H1 (cell line): ENCODE measurements around the gene DLG1. TPM values are rescaled to one million over a fixed set of nuclear protein-coding genes. Genes with fewer than 3 reads are reported as not detected.

Experiments used
- CTCF ChIA-PET: fragments of 300-600 bp; sonication (Branson Sonifier 250); formaldehyde crosslinking; loops from one replicate; lab custom pipeline; 2021; ENCODE audit not compliant: partially characterized antibody; lab: Charles Lee
- POLR2A ChIA-PET: fragments of 300-600 bp; sonication (Branson Sonifier 250); formaldehyde crosslinking; loops from one replicate; lab custom pipeline; 2021; ENCODE audit warnings: inconsistent platforms; ENCODE audit not compliant: partially characterized antibody; lab: Charles Lee
- DNase-seq, 2 experiments: peaks; one replicate each; pipeline versions ENCODE4 v3.0.0 to v3.0.0-alpha.2; 2010 to 2022; ENCODE audit warnings: low spot score in 2 of 2, low read depth in 1 of 2, mixed read lengths in 1 of 2
- FAIRE-seq: peaks from 2 replicates; lab custom pipeline; 2011; peaks lifted over from hg19 to GRCh38; lab: Jason Lieb, UNC
- H2AFZ ChIP-seq: 2 replicates; pipeline ENCODE4 v1.8.1; 2012; ENCODE audit warnings: low read length, inconsistent platforms
- H2AK5ac ChIP-seq: 2 replicates; pipeline ENCODE4 v1.6.1; 2013; ENCODE audit warnings: low read depth, low read length
- H2BK120ac ChIP-seq: replicated peaks from 2 replicates; pipeline ENCODE3; 2013; ENCODE audit warnings: low read depth, low read length, inconsistent platforms
- H2BK12ac ChIP-seq: 2 replicates; pipeline ENCODE4 v1.6.1; 2013; ENCODE audit warnings: low read depth, low read length
- H2BK15ac ChIP-seq: 2 replicates; pipeline ENCODE4 v1.6.1; 2013; ENCODE audit warnings: low read length
- H2BK20ac ChIP-seq: 2 replicates; pipeline ENCODE4 v1.6.1; 2013; ENCODE audit warnings: low read length
- H2BK5ac ChIP-seq: 2 replicates; pipeline ENCODE4 v1.6.1; 2013; ENCODE audit warnings: low read depth, low read length
- H3K14ac ChIP-seq: 2 replicates; pipeline ENCODE4 v1.6.1; 2013; ENCODE audit warnings: inconsistent platforms; ENCODE audit not compliant: insufficient read length
- H3K18ac ChIP-seq: 2 replicates; pipeline ENCODE4 v1.6.1; 2013; ENCODE audit warnings: low read length; ENCODE audit errors: extremely low read depth
- H3K23ac ChIP-seq: 2 replicates; pipeline ENCODE4 v1.6.1; 2013; ENCODE audit warnings: inconsistent platforms; ENCODE audit not compliant: insufficient read length
- H3K23me2 ChIP-seq: 2 replicates; pipeline ENCODE4 v1.6.1; 2013; ENCODE audit warnings: low read depth, low read length
- H3K27ac ChIP-seq: 2 replicates; pipeline ENCODE4 v1.6.1; 2011; ENCODE audit warnings: low read depth, low read length, inconsistent platforms
- H3K27me3 ChIP-seq, 4 experiments: replicated peaks in 1 of 4; 1 replicate in 1 of 4; 2 replicates in 3 of 4; pipeline versions ENCODE4 v1.6.1 to v1.8.1; 2011 to 2013; ENCODE audit warnings: low read length in 3 of 4, mild to moderate bottlenecking in 3 of 4, inconsistent platforms in 2 of 4, mixed read lengths in 2 of 4, moderate library complexity in 1 of 4; ENCODE audit not compliant: control insufficient read depth in 3 of 4, insufficient read depth in 3 of 4; ENCODE audit errors: extremely low read depth in 1 of 4
- H3K36me3 ChIP-seq, 4 experiments: 2 replicates each; pipeline versions ENCODE4 v1.6.1 to v1.8.1; 2011 to 2013; ENCODE audit warnings: mild to moderate bottlenecking in 4 of 4, low read length in 3 of 4, moderate library complexity in 2 of 4, control low read depth in 1 of 4, inconsistent platforms in 1 of 4; ENCODE audit not compliant: insufficient read depth in 4 of 4, control insufficient read depth in 2 of 4
- H3K4ac ChIP-seq: replicated peaks from 2 replicates; pipeline ENCODE3; 2013; ENCODE audit warnings: low read length, low read depth, mixed read lengths, inconsistent platforms; ENCODE audit not compliant: insufficient read length
- H3K4me1 ChIP-seq, 4 experiments: replicated peaks in 1 of 4; 1 replicate in 1 of 4; 2 replicates in 3 of 4; pipeline versions ENCODE4 v1.6.1 to v1.8.1; 2011 to 2013; ENCODE audit warnings: low read length in 3 of 4, inconsistent platforms in 2 of 4, mixed read lengths in 1 of 4; ENCODE audit not compliant: insufficient read depth in 4 of 4, control insufficient read depth in 3 of 4
- H3K4me2 ChIP-seq, 2 experiments: 2 replicates each; pipeline versions ENCODE4 v1.6.1 to v1.8.1; 2011 to 2013; ENCODE audit warnings: low read depth in 2 of 2, low read length in 2 of 2, control low read depth in 1 of 2, inconsistent platforms in 1 of 2, mild to moderate bottlenecking in 1 of 2; ENCODE audit not compliant: insufficient read depth in 1 of 2
- H3K4me3 ChIP-seq, 4 experiments: fragments of 200-600, 300-600 bp in 1 of 4; sonication (generic), shearing (Covaris generic), sonication (Bioruptor Twin) in 1 of 4; 2 replicates each; pipeline versions ENCODE4 v1.5.1 to v1.8.1; 2011 to 2016; ENCODE audit warnings: low read length in 4 of 4, low read depth in 3 of 4, control low read depth in 2 of 4, inconsistent platforms in 2 of 4, mild to moderate bottlenecking in 2 of 4, mixed read lengths in 1 of 4, moderate library complexity in 1 of 4; ENCODE audit not compliant: insufficient read depth in 2 of 4; ENCODE audit errors: extremely low read depth in 1 of 4
- H3K56ac ChIP-seq: replicated peaks from 2 replicates; pipeline ENCODE3; 2013; ENCODE audit warnings: low read depth, mild to moderate bottlenecking, mixed read lengths, low read length, inconsistent platforms; ENCODE audit not compliant: insufficient read length
- H3K79me1 ChIP-seq: 2 replicates; pipeline ENCODE4 v1.6.1; 2013; ENCODE audit warnings: low read depth, low read length, control low read depth
- H3K79me2 ChIP-seq, 2 experiments: 2 replicates each; pipeline versions ENCODE4 v1.6.1 to v1.8.1; 2012 to 2013; ENCODE audit warnings: low read length in 2 of 2, mild to moderate bottlenecking in 2 of 2, inconsistent platforms in 1 of 2; ENCODE audit not compliant: insufficient read depth in 2 of 2, control insufficient read depth in 1 of 2
- H3K9ac ChIP-seq, 4 experiments: replicated peaks in 1 of 4; 1 replicate in 1 of 4; 2 replicates in 3 of 4; pipeline versions ENCODE4 v1.6.1 to v1.8.1; 2011 to 2013; ENCODE audit warnings: low read depth in 3 of 4, low read length in 3 of 4, control low read depth in 2 of 4, mild to moderate bottlenecking in 2 of 4, moderate library complexity in 2 of 4, inconsistent platforms in 1 of 4; ENCODE audit errors: extremely low read depth in 1 of 4
- H3K9me3 ChIP-seq, 2 experiments: 2 replicates each; pipeline versions ENCODE4 v1.6.1 to v1.8.1; 2012 to 2013; ENCODE audit warnings: mild to moderate bottlenecking in 2 of 2, moderate library complexity in 2 of 2, control low read depth in 1 of 2, inconsistent platforms in 1 of 2, low read depth in 1 of 2, low read length in 1 of 2, mixed read lengths in 1 of 2; ENCODE audit not compliant: insufficient read depth in 2 of 2
- H4K20me1 ChIP-seq, 2 experiments: replicated peaks in 1 of 2; 2 replicates each; pipeline versions ENCODE3 to v1.8.1; 2011 to 2013; ENCODE audit warnings: inconsistent platforms in 2 of 2, low read length in 2 of 2, mild to moderate bottlenecking in 1 of 2; ENCODE audit not compliant: insufficient read depth in 2 of 2, control insufficient read depth in 1 of 2
- H4K5ac ChIP-seq: 2 replicates; pipeline ENCODE4 v1.6.1; 2013; ENCODE audit warnings: low read length, low read depth, mixed read lengths, inconsistent platforms; ENCODE audit not compliant: insufficient read length
- H4K8ac ChIP-seq: 2 replicates; pipeline ENCODE4 v1.8.0; 2013; ENCODE audit warnings: mild to moderate bottlenecking, moderate library complexity, low read length, inconsistent platforms; ENCODE audit not compliant: insufficient read depth; ENCODE audit errors: extremely low read depth
- H4K91ac ChIP-seq: replicated peaks from 2 replicates; pipeline ENCODE3; 2013; ENCODE audit warnings: low read length, mixed read lengths, inconsistent platforms; ENCODE audit not compliant: insufficient read length
- CREB1 ChIP-seq: IDR thresholded peaks from 2 replicates; pipeline ENCODE4 v1.6.1; 2012; ENCODE audit warnings: inconsistent platforms
- MAX ChIP-seq: IDR thresholded peaks from 2 replicates; pipeline ENCODE4 v1.6.1; 2012; ENCODE audit warnings: inconsistent platforms
- POLR2A ChIP-seq, 2 experiments: IDR thresholded peaks; 1 replicate in 1 of 2; 2 replicates in 1 of 2; pipeline ENCODE4 v1.6.1; 2011; ENCODE audit warnings: low read depth in 2 of 2, low read length in 2 of 2, mild to moderate bottlenecking in 2 of 2; ENCODE audit errors: control extremely low read depth in 1 of 2
- SP4 ChIP-seq: IDR thresholded peaks from 2 replicates; pipeline ENCODE4 v1.6.1; 2012; ENCODE audit warnings: low read length, inconsistent platforms
- WGBS, 2 experiments: shearing (Covaris generic) in 1 of 2; methylation state at CpG; one replicate each; pipeline versions ENCODE4 v1.1.6 to v1.1.7; 2013 to 2015; ENCODE audit warnings: low lambda C conversion rate in 2 of 2, mixed read lengths in 2 of 2, inconsistent platforms in 1 of 2, low coverage in 1 of 2, missing lambda C conversion rate in 1 of 2; ENCODE audit not compliant: insufficient replicate concordance in 2 of 2, insufficient coverage in 1 of 2, insufficient read length in 1 of 2; ENCODE audit errors: extremely low coverage in 1 of 2, missing lambda C conversion rate in 1 of 2; 5-methylcytosine and 5-hydroxymethylcytosine counted together
- polyA plus RNA-seq, 7 experiments: library from polyadenylated mRNA; depleted of rRNA in 3 of 7; stranded (reverse) in 5 of 7; unstranded in 2 of 7; fragments of >200 nt in 5 of 7; fragments of 200-250 nt in 2 of 7; gene quantifications; 1 replicate in 5 of 7; 2 replicates in 1 of 7; 4 replicates in 1 of 7; pipeline versions ENCODE4 v1.2.1 to v1.2.3, GENCODE V29; 2011 to 2013; ENCODE audit warnings: missing spikeins in 2 of 7, mixed read lengths in 2 of 7
- total RNA-seq: library from RNA; stranded (reverse); fragmentation: NEBNext Ultra II Directional; extraction: Animal tissue kit (Norgen Biotek cat#: 25700); gene quantifications from 2 replicates; pipeline ENCODE4 v1.2.1, GENCODE V29; 2021

Gene DLG1
- total and polyA plus RNA-seq, 2 of the 8 experiments (the other 6 are each of a cell fraction or from before 2014, with no cell fraction given), result 13.4 to 78.8 TPM

- DNase-seq, result no peak
- H3K23me2 ChIP-seq, result no peaks in the 10 kb centered on the region
- no peak for FAIRE-seq
- no peaks in the 10 kb centered on the region for H3K9me3 ChIP-seq
- no peak overlapping the region for H2BK20ac ChIP-seq
- H3K4me3 ChIP-seq, result no peak overlapping the region
- H3K18ac ChIP-seq, result no peak overlapping the region
- no peak overlapping the region for H2BK12ac ChIP-seq
- no peaks in the 10 kb centered on the region for H3K79me1 ChIP-seq
- H3K79me2 ChIP-seq, result no peaks in the 10 kb centered on the region
- no peaks in the 10 kb centered on the region for H3K4me1 ChIP-seq
- peaks cover 2 to 5% (median 3%) of the 10 kb centered on the region in 4 experiments; a peak in 4 of 8 replicates for H3K36me3 ChIP-seq
- H2AFZ ChIP-seq, result no peak overlapping the region
- H2BK120ac ChIP-seq, result no peak overlapping the region
- no peak overlapping the region for H3K4ac ChIP-seq
- POLR2A ChIA-PET, result no interaction called here
- H2BK15ac ChIP-seq, result no peak overlapping the region
- H2AK5ac ChIP-seq, result no peak overlapping the region
- H4K91ac ChIP-seq, result no peak overlapping the region
- H3K4me2 ChIP-seq, result no peak overlapping the region
- H2BK5ac ChIP-seq, result no peak overlapping the region
- no peaks in the 10 kb centered on the region for H3K27me3 ChIP-seq
- no peak overlapping the region for H3K56ac ChIP-seq
- TF ChIP-seq POLR2A (IDR thresholded peaks at IDR 0.05; ENCODE audit: control extremely low read depth in 1 of 2, low read depth in 2 of 2, low read length in 2 of 2) (no peak), SP4 (no peak), CREB1 (no peak), MAX (no peak)
- CTCF ChIA-PET, result interaction anchor here (0.5 kb wide), 1 partner anchor 513 kb away, joined by 3 read pairs; no protein-coding TSS in a partner anchor
- no peak overlapping the region for H4K8ac ChIP-seq
- H3K27ac ChIP-seq, result no peak overlapping the region
- no peak overlapping the region for H4K5ac ChIP-seq
- no peak overlapping the region for H3K14ac ChIP-seq
- no peaks in the 10 kb centered on the region for H4K20me1 ChIP-seq
- no peak overlapping the region for H3K9ac ChIP-seq
- WGBS, 2 experiments, result 85% methylated on average over 2 of the region's 2 CpGs; no CpG with 5 or more reads in 1 of the 2 experiments
- no peak overlapping the region for H3K23ac ChIP-seq
Measured at GRCh38 chr3:197082871-197083270, 215.5 kb downstream of the DLG1 start.
